Naive thymus-derived CD4-positive, alpha-beta T cell (primary cell): ENCODE results near the gene BTF3. TPM values are rescaled to one million over a fixed set of nuclear protein-coding genes. Genes with fewer than 3 reads are reported as not detected.

Source experiments
- ATAC-seq: fragments of 150-1000 bp; cut with Tn5 transposase; 2 replicates; pipeline ENCODE4 v1.10.0; 2021; ENCODE audit warnings: mild to moderate bottlenecking, moderate library complexity
- CTCF ChIA-PET: fragments of 350-600 bp; sonication (Branson Sonifier 250); formaldehyde crosslinking; loops from one replicate; lab custom pipeline; 2021; ENCODE audit warnings: antibody characterized with exemption; lab: Charles Lee
- POLR2A ChIA-PET: fragments of 350-600 bp; sonication (Branson Sonifier 250); formaldehyde crosslinking; loops from one replicate; lab custom pipeline; 2021; ENCODE audit warnings: antibody characterized with exemption, inconsistent platforms; lab: Charles Lee
- DNase-seq, 9 donors: peaks; one replicate each; pipeline versions ENCODE4 v3.0.0 to v3.0.0-alpha.2; 2020 to 2022; ENCODE audit warnings: mixed read lengths in 1 of 9
- H3K27ac ChIP-seq: one replicate; pipeline ENCODE4 v1.7.0; 2013; ENCODE audit warnings: mild to moderate bottlenecking, low read depth, low read length, moderate library complexity
- H3K27me3 ChIP-seq, 2 donors: one replicate each; pipeline ENCODE4 v1.7.0; 2013; ENCODE audit warnings: low read length in 2 of 2, mild to moderate bottlenecking in 2 of 2, moderate library complexity in 2 of 2; ENCODE audit not compliant: control insufficient read depth in 2 of 2, insufficient read depth in 2 of 2
- H3K36me3 ChIP-seq, 3 experiments: 1 replicate in 2 of 3; 2 replicates in 1 of 3; pipeline ENCODE4 v1.7.0; 2013; ENCODE audit warnings: low read length in 3 of 3, mild to moderate bottlenecking in 3 of 3, moderate library complexity in 1 of 3; ENCODE audit not compliant: insufficient read depth in 3 of 3, control insufficient read depth in 2 of 3
- H3K4me1 ChIP-seq, 2 donors: one replicate each; pipeline ENCODE4 v1.7.0; 2013; ENCODE audit warnings: low read length in 2 of 2, mild to moderate bottlenecking in 2 of 2, moderate library complexity in 1 of 2; ENCODE audit not compliant: control insufficient read depth in 2 of 2, insufficient read depth in 2 of 2
- H3K4me3 ChIP-seq: 2 replicates; pipeline ENCODE4 v1.7.0; 2013; ENCODE audit warnings: mild to moderate bottlenecking, low read length
- H3K9me3 ChIP-seq, 3 experiments: 1 replicate in 2 of 3; 2 replicates in 1 of 3; pipeline ENCODE4 v1.7.0; 2013; ENCODE audit warnings: low read length in 3 of 3; ENCODE audit not compliant: control insufficient read depth in 2 of 3
- H3K27ac Mint-ChIP-seq, 9 donors: one replicate each; pipeline ENCODE4 v1.8.0; 2020 to 2022; ENCODE audit warnings: mixed read lengths in 9 of 9, mild to moderate bottlenecking in 8 of 9, moderate library complexity in 5 of 9, inconsistent platforms in 2 of 9
- H3K27me3 Mint-ChIP-seq, 5 donors: one replicate each; pipeline ENCODE4 v1.8.0; 2021 to 2022; ENCODE audit warnings: mixed read lengths in 5 of 5, mild to moderate bottlenecking in 1 of 5
- H3K36me3 Mint-ChIP-seq, 5 donors: one replicate each; pipeline ENCODE4 v1.8.0; 2020 to 2022; ENCODE audit warnings: mixed read lengths in 5 of 5, mild to moderate bottlenecking in 3 of 5, inconsistent platforms in 1 of 5
- H3K4me1 Mint-ChIP-seq, 7 donors: one replicate each; pipeline ENCODE4 v1.8.0; 2020 to 2022; ENCODE audit warnings: mixed read lengths in 7 of 7, mild to moderate bottlenecking in 3 of 7, inconsistent platforms in 1 of 7
- H3K4me3 Mint-ChIP-seq, 10 donors: one replicate each; pipeline ENCODE4 v1.8.0; 2020 to 2022; ENCODE audit warnings: mild to moderate bottlenecking in 10 of 10, mixed read lengths in 10 of 10, moderate library complexity in 6 of 10, inconsistent platforms in 2 of 10
- H3K9me3 Mint-ChIP-seq, 11 donors: one replicate each; pipeline ENCODE4 v1.8.0; 2020 to 2022; ENCODE audit warnings: mixed read lengths in 11 of 11, mild to moderate bottlenecking in 4 of 11, inconsistent platforms in 1 of 11, moderate library complexity in 1 of 11
- intact Hi-C, 2 donors: fragments of 100-400 bp; cut with micrococcal nuclease; formaldehyde crosslinking; loops; one replicate each; pipeline ENCODE4 v1.15.1; 2023
- polyA plus RNA-seq, 2 donors: library from polyadenylated mRNA; unstranded; fragments of 300-500 nt; fragmentation: Illumina TruSeq; gene quantifications; one replicate each; pipeline ENCODE4 v1.2.3, GENCODE V29; 2021
- total RNA-seq, 6 experiments: library from RNA in 5 of 6; stranded (reverse) in 5 of 6; gene quantifications; 1 replicate in 5 of 6; 2 replicates in 1 of 6; pipeline ENCODE4 v1.2.3 and lab custom pipeline; 2021 to 2026

BTF3 gene
- total and polyA plus RNA-seq, 7 experiments from 2014 or later: 557 to 843 (median 700) TPM

GRCh38 chr5:73519531-73520283 is 21.5 kb downstream of the BTF3 start:
- POLR2A ChIA-PET: no interaction called here
- peaks cover 8 to 9% (median 9%) of the 10 kb centered on the region in 7 donors for H3K4me1 Mint-ChIP-seq

DNA sequence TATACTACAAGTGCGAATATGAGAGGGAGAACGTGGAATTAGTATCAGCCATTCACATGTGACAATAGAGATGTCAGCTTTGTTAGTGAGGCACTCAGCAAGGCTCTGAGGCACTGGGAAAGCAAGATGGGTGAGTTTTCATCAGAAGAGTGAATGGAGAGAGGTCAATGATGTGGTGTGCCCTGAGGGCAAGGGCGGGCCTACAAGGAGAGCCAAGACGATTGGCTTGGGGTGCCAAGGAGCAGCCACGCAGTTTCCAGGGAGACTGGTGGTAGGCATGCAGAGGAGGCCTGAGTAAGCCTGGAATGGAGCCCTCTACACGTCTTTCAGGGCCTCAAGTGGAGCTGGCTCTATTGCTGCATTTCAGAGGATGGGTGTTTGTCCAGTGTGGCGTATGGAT is 24.7 kb downstream of the BTF3 start:
- Histone ChIP-seq H3K36me3 (no peaks in the 10 kb centered on the region), H3K4me1 (no peaks in the 10 kb centered on the region), H3K9me3 (no peaks in the 10 kb centered on the region), H3K27me3 (no peaks in the 10 kb centered on the region), H3K4me3 (no peak overlapping the region), H3K27ac (no peak overlapping the region)
- ChIA-PET POLR2A (no interaction called here), CTCF (interaction anchor here (1.2 kb wide), 1 partner anchor 14 kb away, joined by 9 read pairs; no protein-coding TSS in a partner anchor)
- Mint-ChIP-seq H3K4me1 (peaks cover 8 to 9% (median 9%) of the 10 kb centered on the region in 7 donors), H3K27me3 (peaks cover 0 to 14% (median 4%) of the 10 kb centered on the region in 5 donors), H3K4me3 (no peak overlapping the region), H3K27ac (no peak overlapping the region), H3K9me3 (peaks cover 0 to 2% (median 0%) of the 10 kb centered on the region in 11 donors), H3K36me3 (no peaks in the 10 kb centered on the region)
- intact Hi-C loops: no loop called here
- DNase-seq: no peak
- ATAC-seq: no peak

More at GRCh38 chr5:73519531-73520283, 21.5 kb downstream of the BTF3 start:
- intact Hi-C loops: loop anchor here (1.0 to 2.0 kb wide), 6 partner anchors 16 to 273 kb away; partner anchors contain the start of genes ANKRA2 (in 2 of the 2), BTF3 (in 2 of the 2) and UTP15 (in 2 of the 2)
- no peaks in the 10 kb centered on the region for H3K27me3 ChIP-seq
- Mint-ChIP-seq H3K27me3 (peaks cover 0 to 2% (median 0%) of the 10 kb centered on the region in 5 donors), H3K36me3 (no peaks in the 10 kb centered on the region), H3K27ac (peak overlapping the region in 8 of 9 donors; percentile 20 to 86 (median 66)), H3K9me3 (peaks cover 0 to 2% (median 0%) of the 10 kb centered on the region in 11 donors), H3K4me3 (peak overlapping the region in 8 of 10 donors; percentile 55 to 72 (median 66))
- peak; percentile 29 to 82 (median 80) for DNase-seq
- H3K27ac ChIP-seq: no peak overlapping the region
- peak; percentile 99 for ATAC-seq
- H3K4me3 ChIP-seq: no peak overlapping the region
- no peaks in the 10 kb centered on the region for H3K36me3 ChIP-seq
- CTCF ChIA-PET: interaction anchor here (0.8 to 3.7 kb wide), 4 partner anchors 9 to 273 kb away, joined by 3 to 38 read pairs (median 4); no protein-coding TSS in a partner anchor
- H3K9me3 ChIP-seq: no peaks in the 10 kb centered on the region
- no peaks in the 10 kb centered on the region for H3K4me1 ChIP-seq

DNA sequence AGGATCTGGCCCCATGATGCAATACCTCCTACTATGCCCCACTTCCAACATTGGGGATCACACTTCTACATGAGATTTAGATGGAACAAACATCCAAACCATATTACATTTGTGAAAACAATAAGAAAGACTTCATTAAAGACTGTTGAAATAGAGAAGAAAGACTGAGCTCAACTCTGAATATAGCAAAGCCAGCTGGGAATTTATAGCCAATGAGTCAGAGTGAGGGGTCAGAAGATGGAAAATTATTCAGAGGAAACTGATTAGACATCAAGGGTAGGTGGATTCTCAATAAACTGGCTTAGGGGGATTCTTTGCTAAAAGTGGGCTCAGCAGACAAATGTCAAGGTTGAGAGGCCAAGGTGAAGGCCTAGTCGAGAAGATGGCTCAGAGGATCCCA is 25.6 kb downstream of the BTF3 start:
- Histone ChIP-seq H3K4me3 (no peak overlapping the region), H3K27me3 (no peaks in the 10 kb centered on the region), H3K9me3 (no peaks in the 10 kb centered on the region), H3K4me1 (no peaks in the 10 kb centered on the region), H3K27ac (no peak overlapping the region), H3K36me3 (no peaks in the 10 kb centered on the region)
- peaks cover 0 to 19% (median 4%) of the 10 kb centered on the region in 5 donors for H3K27me3 Mint-ChIP-seq
- H3K9me3 Mint-ChIP-seq: peaks cover 0 to 2% (median 0%) of the 10 kb centered on the region in 11 donors
- no peak overlapping the region for H3K4me3 Mint-ChIP-seq
- no peak for ATAC-seq
- intact Hi-C loops: no loop called here
- peaks cover 8 to 9% (median 9%) of the 10 kb centered on the region in 7 donors for H3K4me1 Mint-ChIP-seq
- POLR2A ChIA-PET: no interaction called here
- H3K36me3 Mint-ChIP-seq: no peaks in the 10 kb centered on the region
- CTCF ChIA-PET: interaction anchor here (1.0 kb wide), 1 partner anchor 11 kb away, joined by 8 read pairs; no protein-coding TSS in a partner anchor
- no peak overlapping the region for H3K27ac Mint-ChIP-seq
- DNase-seq: no peak

GRCh38 chr5:73525606-73526203 is 27.5 kb downstream of the BTF3 start:
- Mint-ChIP-seq H3K4me3 (no peak overlapping the region), H3K27ac (no peak overlapping the region), H3K4me1 (no peaks in the 10 kb centered on the region), H3K9me3 (no peaks in the 10 kb centered on the region), H3K27me3 (peaks cover 0 to 28% (median 10%) of the 10 kb centered on the region in 5 donors), H3K36me3 (no peaks in the 10 kb centered on the region)
- H3K27me3 ChIP-seq: no peaks in the 10 kb centered on the region
- H3K36me3 ChIP-seq: no peaks in the 10 kb centered on the region
- ChIA-PET POLR2A (interaction anchor here (0.7 kb wide), 1 partner anchor 11 kb away, joined by 3 read pairs; no protein-coding TSS in a partner anchor), CTCF (interaction anchor here (0.6 to 1.8 kb wide), 2 partner anchors 12 to 28 kb away, joined by 3 to 10 read pairs; no protein-coding TSS in a partner anchor)
- intact Hi-C loops: no loop called here
- no peak overlapping the region for H3K27ac ChIP-seq
- no peaks in the 10 kb centered on the region for H3K9me3 ChIP-seq
- DNase-seq (no peak), ATAC-seq (no peak)
- H3K4me3 ChIP-seq: no peak overlapping the region
- no peaks in the 10 kb centered on the region for H3K4me1 ChIP-seq

- H3K27ac ChIP-seq: no peak overlapping the region
- peaks cover 7 to 47% (median 20%) of the 10 kb centered on the region in 5 donors for H3K27me3 Mint-ChIP-seq
- POLR2A ChIA-PET: no interaction called here
- H3K4me3 Mint-ChIP-seq: no peak overlapping the region
- CTCF ChIA-PET: interaction anchor here (0.6 kb wide), 1 partner anchor 8 kb away, joined by 3 read pairs; no protein-coding TSS in a partner anchor
- H3K4me1 Mint-ChIP-seq: no peaks in the 10 kb centered on the region
- no peak overlapping the region for H3K27ac Mint-ChIP-seq
- H3K4me1 ChIP-seq: no peaks in the 10 kb centered on the region
- no peaks in the 10 kb centered on the region for H3K9me3 Mint-ChIP-seq
- no peak overlapping the region for H3K4me3 ChIP-seq
- H3K36me3 ChIP-seq: no peaks in the 10 kb centered on the region
- H3K9me3 ChIP-seq: no peaks in the 10 kb centered on the region
- no peaks in the 10 kb centered on the region for H3K36me3 Mint-ChIP-seq
- DNase-seq (no peak), ATAC-seq (no peak)
- no peaks in the 10 kb centered on the region for H3K27me3 ChIP-seq
- intact Hi-C loops: no loop called here
These were observed 30.0 kb downstream of the BTF3 start for GRCh38 chr5:73528248-73528647.

- ChIA-PET POLR2A (no interaction called here), CTCF (interaction anchor here (0.6 to 1.8 kb wide), 2 partner anchors 9 kb away, joined by 3 to 6 read pairs; no protein-coding TSS in a partner anchor)
- intact Hi-C loops: no loop called here
- no peak overlapping the region for H3K27ac ChIP-seq
- no peaks in the 10 kb centered on the region for H3K4me1 ChIP-seq
- H3K9me3 ChIP-seq: no peaks in the 10 kb centered on the region
- ATAC-seq (no peak), DNase-seq (no peak)
- Mint-ChIP-seq H3K27me3 (peaks cover 7 to 50% (median 27%) of the 10 kb centered on the region in 5 donors), H3K4me3 (no peak overlapping the region), H3K27ac (no peak overlapping the region), H3K9me3 (no peaks in the 10 kb centered on the region), H3K4me1 (no peaks in the 10 kb centered on the region), H3K36me3 (no peaks in the 10 kb centered on the region)
- H3K36me3 ChIP-seq: no peaks in the 10 kb centered on the region
- no peak overlapping the region for H3K4me3 ChIP-seq
- H3K27me3 ChIP-seq: no peaks in the 10 kb centered on the region
These were observed 30.8 kb downstream of the BTF3 start for GRCh38 chr5:73529081-73529480.
